K562 (cell line): Measurements from ENCODE around the gene ZNF32. TPM values are rescaled to one million over a fixed set of nuclear protein-coding genes. Genes with fewer than 3 reads are reported as not detected.
A peak's percentile ranks its signal among the peaks of the same experiment; 100 is the strongest.

Source experiments
- ELF4 ChIP-seq: fragments of 450-650 bp; formaldehyde crosslinking; IDR thresholded peaks from 2 replicates; pipeline ENCODE4 v1.4.0; 2022; ENCODE audit warnings: missing genetic modification characterization
- FOXA1 ChIP-seq: fragments of 450-650 bp; IDR thresholded peaks from 2 replicates; pipeline ENCODE4 v1.6.1; 2016; ENCODE audit warnings: mild to moderate bottlenecking, borderline replicate concordance
- GABPB1 ChIP-seq: sonication (generic); formaldehyde crosslinking; IDR thresholded peaks from 2 replicates; pipeline ENCODE4 v1.8.0; 2022; ENCODE audit warnings: mild to moderate bottlenecking, missing genetic modification reagents
- HDAC8 ChIP-seq: fragments of 450-650 bp; IDR thresholded peaks from 2 replicates; pipeline ENCODE4 v1.6.1; 2016; ENCODE audit warnings: mild to moderate bottlenecking, missing genetic modification characterization, moderate library complexity, missing compliant biosample characterization
- JUN ChIP-seq, 2 experiments: sonication (generic) in 1 of 2; formaldehyde crosslinking in 1 of 2; IDR thresholded peaks; 2 replicates each; pipeline versions ENCODE4 v1.6.1 to v1.8.0; 2012 to 2022; ENCODE audit warnings: borderline replicate concordance in 2 of 2, mild to moderate bottlenecking in 2 of 2, improper control_type of control experiment in 1 of 2, low read depth in 1 of 2, low read length in 1 of 2, missing genetic modification reagents in 1 of 2
- KAT8 ChIP-seq: fragments of 450-650 bp; IDR thresholded peaks from 2 replicates; pipeline ENCODE4 v1.6.1; 2016; ENCODE audit warnings: low read depth, mild to moderate bottlenecking
- L3MBTL2 ChIP-seq: fragments of 450-650 bp; IDR thresholded peaks from 2 replicates; pipeline ENCODE4 v1.6.1; 2016; ENCODE audit warnings: mild to moderate bottlenecking, moderate library complexity
- MED1 ChIP-seq: sonication (generic); formaldehyde crosslinking; IDR thresholded peaks from 2 replicates; pipeline ENCODE4 v1.8.1; 2023; ENCODE audit warnings: missing genetic modification reagents, borderline replicate concordance
- NBN ChIP-seq: fragments of 450-650 bp; IDR thresholded peaks from 2 replicates; pipeline ENCODE4 v1.6.1; 2016; ENCODE audit warnings: low read depth, mild to moderate bottlenecking
- NFATC3 ChIP-seq: fragments of 450-650 bp; IDR thresholded peaks from 2 replicates; pipeline ENCODE4 v1.6.1; 2017; ENCODE audit warnings: mild to moderate bottlenecking
- NRF1 ChIP-seq, 2 experiments: fragments of 450-650 bp; IDR thresholded peaks in 1 of 2; conservative IDR thresholded peaks in 1 of 2; 2 replicates each; pipeline ENCODE4 v1.6.1; 2014; ENCODE audit warnings: mild to moderate bottlenecking in 2 of 2
- PHF8 ChIP-seq: fragments of 200-600 bp; sonication (generic); IDR thresholded peaks from 2 replicates; pipeline ENCODE4 v1.6.1; 2012; ENCODE audit warnings: mixed run types, mild to moderate bottlenecking, inconsistent platforms, low read length, moderate library complexity, borderline replicate concordance
- PRMT5 ChIP-seq: sonication (generic); formaldehyde crosslinking; IDR thresholded peaks from 2 replicates; pipeline ENCODE4 v1.5.0; 2020; ENCODE audit warnings: missing genetic modification reagents
- RBM14 ChIP-seq: fragments of 200-400 bp; formaldehyde crosslinking; IDR thresholded peaks from 2 replicates; pipeline ENCODE4 v1.6.1; 2018; ENCODE audit warnings: low read depth, mild to moderate bottlenecking, low read length, moderate library complexity, borderline replicate concordance; ENCODE audit not compliant: insufficient read depth
- TARDBP ChIP-seq: fragments of 450-650 bp; IDR thresholded peaks from 2 replicates; pipeline ENCODE4 v1.6.1; 2016
- TCF7L2 ChIP-seq: fragments of 150-350 bp; IDR thresholded peaks from 2 replicates; pipeline ENCODE4 v1.6.1; 2016; ENCODE audit warnings: low read depth, mild to moderate bottlenecking, low read length, moderate library complexity
- TCFL5 ChIP-seq: fragments of 250-450 bp; sonication (Bioruptor Pico); conservative IDR thresholded peaks from 2 replicates; pipeline ENCODE4 v1.6.1; 2021; ENCODE audit warnings: mild to moderate bottlenecking, moderate library complexity, matching md5 sums
- TEAD1 ChIP-seq, 2 experiments: fragments of 450-650 bp in 1 of 2; sonication (generic) in 1 of 2; formaldehyde crosslinking; IDR thresholded peaks; 2 replicates each; pipeline versions ENCODE4 v1.4.0 to v1.8.0; 2020 to 2022; ENCODE audit warnings: mild to moderate bottlenecking in 2 of 2, missing genetic modification reagents in 1 of 2
- TEAD2 ChIP-seq: fragments of 450-650 bp; IDR thresholded peaks from 2 replicates; pipeline ENCODE4 v1.6.1; 2016; ENCODE audit warnings: missing genetic modification characterization, control low read depth, missing compliant biosample characterization
- TFAP4 ChIP-seq: sonication (generic); formaldehyde crosslinking; IDR thresholded peaks from 2 replicates; pipeline ENCODE4 v1.8.0; 2022; ENCODE audit warnings: missing genetic modification reagents, mild to moderate bottlenecking, moderate library complexity, borderline replicate concordance
- ZNF146 ChIP-seq: IDR thresholded peaks from one replicate; pipeline ENCODE4 v1.6.1; 2018; ENCODE audit warnings: missing compliant biosample characterization; ENCODE audit not compliant: unreplicated experiment
- ZNF79 ChIP-seq: fragments of 250-450 bp; sonication (Bioruptor Pico); IDR thresholded peaks from 2 replicates; pipeline ENCODE4 v1.4.0; 2020; ENCODE audit warnings: low read depth, mild to moderate bottlenecking, moderate library complexity
- polyA plus RNA-seq, 8 experiments: library from polyadenylated mRNA; depleted of rRNA in 4 of 8; stranded (reverse) in 5 of 8; unstranded in 3 of 8; fragments of >200 nt; fragmentation: Nextera tagmentation in 2 of 8; fragmentation: Illumina TruSeq in 1 of 8; extraction: Ambion mirVana in 2 of 8; extraction: Trizol in 1 of 8; gene quantifications; 2 replicates each; pipeline versions ENCODE4 v1.2.1 to v1.2.3, GENCODE V29; 2011 to 2014; ENCODE audit warnings: inconsistent platforms in 1 of 8, missing spikeins in 1 of 8
- total RNA-seq, 7 experiments: library from RNA; depleted of rRNA in 6 of 7; stranded (reverse); fragments of >200 nt in 6 of 7; fragmentation: Illumina TruSeq in 2 of 7; extraction: Trizol in 2 of 7; gene quantifications; 2 replicates each; pipeline versions ENCODE4 v1.2.1 to v1.2.3, GENCODE V29; 2011 to 2021; ENCODE audit warnings: low replicate concordance in 1 of 7
- TF ChIP-seq, protein P1 (sequence below): fragments of 450-650 bp; IDR thresholded peaks from 2 replicates; pipeline ENCODE4 v1.6.1; 2014; ENCODE audit warnings: low read depth, mild to moderate bottlenecking, moderate library complexity, borderline replicate concordance
- TF ChIP-seq, protein P2 (sequence below): sonication (generic); formaldehyde crosslinking; IDR thresholded peaks from 2 replicates; pipeline ENCODE4 v1.8.0; 2022; ENCODE audit warnings: mild to moderate bottlenecking, missing genetic modification reagents

Gene ZNF32
- total and polyA plus RNA-seq, 9 of the 15 experiments (the other 6 are each of a cell fraction or from before 2014, with no cell fraction given), result 17.3 to 57.0 (median 26.3) TPM

DNA sequence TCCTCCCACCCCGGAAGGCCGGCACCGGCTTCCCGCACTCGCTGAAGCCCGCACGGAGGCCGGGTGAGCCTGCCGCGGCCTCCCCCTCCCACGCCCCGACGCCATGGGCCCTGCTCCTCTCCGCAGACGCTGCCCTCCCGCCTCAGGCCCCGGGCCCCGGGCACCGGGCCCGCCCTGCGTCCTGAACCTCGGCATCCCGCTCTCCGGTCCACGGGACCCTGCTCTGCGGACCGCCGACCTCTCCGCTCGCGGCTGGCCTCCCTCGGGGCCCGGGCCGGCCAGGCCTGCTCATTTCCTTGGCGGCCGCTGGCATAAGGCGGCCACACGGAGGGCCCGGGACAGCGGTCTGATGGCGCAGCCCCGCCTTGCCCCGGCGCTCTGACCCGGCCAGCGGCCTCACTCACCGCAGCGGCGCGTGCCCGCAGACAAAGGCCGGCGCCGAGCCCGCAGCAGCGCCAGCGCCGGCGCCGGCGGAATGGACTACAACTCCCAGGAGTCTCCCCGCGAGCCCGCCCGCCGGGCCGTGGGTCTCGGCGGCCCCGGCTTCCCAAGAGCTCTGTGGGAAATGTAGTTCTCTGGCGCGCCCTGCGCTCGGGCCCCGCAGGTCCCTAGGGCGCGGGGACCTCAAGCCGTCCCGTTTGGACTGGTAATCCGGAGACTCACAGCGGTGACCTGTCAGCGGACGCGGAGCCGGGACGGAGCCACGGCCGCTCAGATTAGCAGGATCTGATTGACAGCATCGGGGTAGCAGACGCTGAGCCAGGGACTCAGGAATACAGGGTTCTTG, at the start of gene ZNF32 (continued):
- TF ChIP-seq NBN, result no peak
- peak; percentile 51 for TF ChIP-seq TFAP4 (CRISPR knock-in tag)
- no peak for TF ChIP-seq RBM14
- no peak for TF ChIP-seq KAT8
- no peak for TF ChIP-seq PRMT5 (CRISPR knock-in tag)
- TF ChIP-seq, protein P1, sequence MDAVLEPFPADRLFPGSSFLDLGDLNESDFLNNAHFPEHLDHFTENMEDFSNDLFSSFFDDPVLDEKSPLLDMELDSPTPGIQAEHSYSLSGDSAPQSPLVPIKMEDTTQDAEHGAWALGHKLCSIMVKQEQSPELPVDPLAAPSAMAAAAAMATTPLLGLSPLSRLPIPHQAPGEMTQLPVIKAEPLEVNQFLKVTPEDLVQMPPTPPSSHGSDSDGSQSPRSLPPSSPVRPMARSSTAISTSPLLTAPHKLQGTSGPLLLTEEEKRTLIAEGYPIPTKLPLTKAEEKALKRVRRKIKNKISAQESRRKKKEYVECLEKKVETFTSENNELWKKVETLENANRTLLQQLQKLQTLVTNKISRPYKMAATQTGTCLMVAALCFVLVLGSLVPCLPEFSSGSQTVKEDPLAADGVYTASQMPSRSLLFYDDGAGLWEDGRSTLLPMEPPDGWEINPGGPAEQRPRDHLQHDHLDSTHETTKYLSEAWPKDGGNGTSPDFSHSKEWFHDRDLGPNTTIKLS, result peak; percentile 93
- no peak for TF ChIP-seq ELF4
- peak; percentile 94 for TF ChIP-seq PHF8
- no peak for TF ChIP-seq TEAD2 (tag)
- no peak for TF ChIP-seq TCFL5 (CRISPR knock-in tag)
- TF ChIP-seq MED1 (CRISPR knock-in tag), result no peak
- no peak for TF ChIP-seq TCF7L2
- no peak for TF ChIP-seq JUN (IDR thresholded peaks at IDR 0.05; ENCODE audit: borderline replicate concordance, low read depth, low read length)
- peak; percentile 53; the same call in 1 of the 2 replicates for TF ChIP-seq JUN (CRISPR knock-in tag; IDR thresholded peaks at IDR 0.05; ENCODE audit: borderline replicate concordance)
- TF ChIP-seq ZNF79 (CRISPR knock-in tag), result no peak
- TF ChIP-seq L3MBTL2, result peak; percentile 97
- peak; percentile 63; the same call in 1 of the 2 replicates for TF ChIP-seq HDAC8 (tag)
- no peak for TF ChIP-seq ZNF146
- peak; percentile 83 to 85 for TF ChIP-seq NRF1 (conservative IDR thresholded peaks at IDR 0.05 in 1 of 2, IDR thresholded peaks at IDR 0.05 in 1 of 2)
- peak; percentile 51; the same call in 1 of the 2 replicates for TF ChIP-seq GABPB1 (CRISPR knock-in tag)
- TF ChIP-seq, protein P2, sequence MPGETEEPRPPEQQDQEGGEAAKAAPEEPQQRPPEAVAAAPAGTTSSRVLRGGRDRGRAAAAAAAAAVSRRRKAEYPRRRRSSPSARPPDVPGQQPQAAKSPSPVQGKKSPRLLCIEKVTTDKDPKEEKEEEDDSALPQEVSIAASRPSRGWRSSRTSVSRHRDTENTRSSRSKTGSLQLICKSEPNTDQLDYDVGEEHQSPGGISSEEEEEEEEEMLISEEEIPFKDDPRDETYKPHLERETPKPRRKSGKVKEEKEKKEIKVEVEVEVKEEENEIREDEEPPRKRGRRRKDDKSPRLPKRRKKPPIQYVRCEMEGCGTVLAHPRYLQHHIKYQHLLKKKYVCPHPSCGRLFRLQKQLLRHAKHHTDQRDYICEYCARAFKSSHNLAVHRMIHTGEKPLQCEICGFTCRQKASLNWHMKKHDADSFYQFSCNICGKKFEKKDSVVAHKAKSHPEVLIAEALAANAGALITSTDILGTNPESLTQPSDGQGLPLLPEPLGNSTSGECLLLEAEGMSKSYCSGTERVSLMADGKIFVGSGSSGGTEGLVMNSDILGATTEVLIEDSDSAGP (CRISPR knock-in tag), result no peak
- peak in 1 of 2 experiments; percentile 29; a peak in 1 of 4 replicates for TF ChIP-seq TEAD1 (CRISPR knock-in tag; IDR thresholded peaks at IDR 0.05)
- TF ChIP-seq NFATC3, result no peak
- peak; percentile 50; the same call in 1 of the 2 replicates for TF ChIP-seq TARDBP
- no peak for TF ChIP-seq FOXA1
